Measurements from ENCODE around the gene SCN2B.

Gene SCN2B, protein sequence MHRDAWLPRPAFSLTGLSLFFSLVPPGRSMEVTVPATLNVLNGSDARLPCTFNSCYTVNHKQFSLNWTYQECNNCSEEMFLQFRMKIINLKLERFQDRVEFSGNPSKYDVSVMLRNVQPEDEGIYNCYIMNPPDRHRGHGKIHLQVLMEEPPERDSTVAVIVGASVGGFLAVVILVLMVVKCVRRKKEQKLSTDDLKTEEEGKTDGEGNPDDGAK

DNA sequence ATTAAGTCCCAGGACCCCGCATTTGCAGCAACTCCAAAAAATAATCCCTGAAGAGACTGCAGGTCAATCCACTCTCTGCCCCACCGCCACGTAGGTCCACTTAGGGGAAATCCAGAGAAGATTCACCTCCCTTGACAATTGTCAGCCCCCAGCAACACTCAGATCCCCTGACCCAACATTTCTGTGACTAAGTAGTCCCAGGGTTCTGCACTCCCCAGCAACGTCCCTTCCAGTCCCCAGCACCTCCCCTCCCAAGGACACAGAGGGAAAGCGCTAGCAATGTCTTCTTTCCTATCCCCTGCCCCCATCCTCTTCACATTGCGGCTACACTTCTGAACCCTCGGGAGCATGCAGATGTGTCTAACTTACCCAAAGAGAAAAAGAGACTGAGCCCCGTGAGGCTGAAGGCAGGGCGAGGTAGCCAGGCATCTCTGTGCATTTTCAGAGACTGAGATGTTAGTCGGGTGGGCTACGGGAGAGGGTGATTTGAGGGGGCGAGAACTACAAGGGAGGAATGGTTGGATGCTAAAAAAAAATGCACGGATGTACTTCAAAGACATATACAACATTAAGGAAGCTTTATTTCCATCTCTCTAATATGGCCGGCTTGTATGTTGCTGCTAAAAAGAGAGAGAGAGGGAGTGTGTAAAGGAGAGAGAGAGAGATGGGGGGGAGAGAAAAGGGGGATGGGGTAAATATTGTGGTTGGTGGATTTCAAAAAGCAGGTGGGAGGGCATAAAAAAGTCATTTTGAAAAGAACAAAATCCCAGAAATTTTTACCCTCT, at the start of gene SCN2B:
TSS of gene SCN2B (minus strand) at position 647 of the 785 bp plus-strand sequence. CDS start at position 439, 208 bp downstream.
- no peak for ATAC-seq

DNA sequence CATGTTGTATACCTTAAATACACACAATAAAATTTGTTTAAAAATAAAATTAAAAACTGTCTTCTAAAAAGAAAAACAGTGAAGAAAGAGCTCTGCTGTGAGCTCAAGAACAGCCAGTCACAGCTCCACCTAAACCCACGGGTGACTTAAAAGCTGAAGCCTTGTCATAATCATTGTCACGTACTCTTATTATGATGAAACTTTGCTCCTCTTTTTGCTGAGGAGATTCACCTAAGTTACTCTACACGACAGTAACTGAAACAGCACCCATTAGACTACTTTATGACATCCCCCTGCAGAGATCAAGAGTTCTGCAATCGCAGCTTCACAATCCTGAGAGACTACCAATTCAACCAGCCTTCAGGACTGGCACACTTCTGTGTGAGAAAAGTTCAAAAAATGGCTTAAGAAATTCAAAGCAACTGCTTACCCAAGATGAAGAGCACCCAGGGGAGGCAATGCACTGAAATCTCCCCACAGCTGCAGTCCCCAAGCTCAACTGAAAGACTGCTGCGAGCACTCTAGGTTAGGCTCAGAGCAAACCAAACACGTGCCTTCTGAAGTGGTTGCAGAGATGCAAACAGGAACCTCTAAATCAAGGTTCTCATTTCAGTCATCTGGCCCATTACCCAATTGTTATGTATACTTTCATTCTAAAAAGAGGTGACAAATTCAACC, 48.2 kb upstream of the SCN2B start, which contains the start of gene JAML:
TSS of gene JAML (minus strand) at position 501 of the 678 bp plus-strand sequence. CDS start 10,145 bp downstream, outside the sequence.
- ATAC-seq = peak; percentile 81 to 83

DNA sequence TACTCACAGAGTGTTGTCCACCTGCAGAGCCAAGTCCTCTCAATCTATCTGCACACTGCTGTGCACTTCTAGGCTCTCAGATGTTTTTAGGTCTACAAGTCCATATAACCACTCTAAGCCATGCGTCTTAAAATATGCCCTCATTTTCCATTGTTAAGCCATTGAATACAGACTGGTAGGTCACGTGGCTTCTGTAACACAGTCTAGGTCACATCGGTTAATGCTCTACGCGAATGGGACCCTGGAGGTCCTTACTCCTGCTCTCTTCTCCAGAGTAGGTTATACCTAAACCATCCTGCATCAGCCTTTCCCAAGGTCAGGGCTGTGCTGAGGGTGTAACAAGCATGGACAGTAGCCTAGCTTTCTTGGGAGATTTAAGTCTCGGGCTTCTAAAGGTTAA, 47.6 kb upstream of the SCN2B start:
- ATAC-seq = peak; percentile 4 to 20

DNA sequence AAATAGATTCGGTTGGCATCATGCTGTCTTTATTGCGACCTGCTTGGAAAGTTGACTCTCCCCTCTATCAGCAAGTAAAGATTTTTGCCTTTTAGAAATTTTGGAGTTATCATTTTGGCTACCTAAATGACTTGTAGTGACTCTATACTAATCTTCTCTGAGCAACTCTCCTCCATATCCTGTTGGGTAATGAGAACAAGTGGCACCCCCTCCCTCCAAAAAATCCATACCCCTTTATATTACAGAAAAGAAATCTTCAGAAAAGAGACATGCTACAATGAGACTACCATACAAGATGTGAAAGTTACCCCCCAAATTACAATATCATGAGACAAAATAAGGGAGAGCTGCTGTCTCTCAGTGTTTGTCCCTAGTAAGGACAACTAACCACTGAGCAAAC, 47.1 kb upstream of the SCN2B start:
- ATAC-seq = no peak

DNA sequence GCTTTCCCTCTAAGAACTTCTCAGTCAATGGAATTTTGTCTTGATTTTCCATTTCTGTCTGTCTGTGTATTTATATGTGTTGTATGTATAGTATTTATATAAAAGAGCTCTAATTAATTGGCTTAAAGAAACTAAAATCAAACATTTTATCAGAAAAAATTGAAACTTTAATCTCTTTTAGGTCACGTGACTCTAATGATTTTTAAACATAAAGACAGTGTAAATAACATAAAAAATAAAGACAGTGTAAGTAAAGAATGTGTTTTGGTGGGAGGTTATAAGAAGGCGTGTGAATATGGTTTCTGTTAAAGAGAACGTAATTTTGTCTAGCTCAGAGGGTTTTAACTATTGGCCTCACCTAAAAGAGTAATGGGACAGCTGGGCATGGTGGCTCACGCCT, 46.0 kb upstream of the SCN2B start:
- ATAC-seq = no peak

DNA sequence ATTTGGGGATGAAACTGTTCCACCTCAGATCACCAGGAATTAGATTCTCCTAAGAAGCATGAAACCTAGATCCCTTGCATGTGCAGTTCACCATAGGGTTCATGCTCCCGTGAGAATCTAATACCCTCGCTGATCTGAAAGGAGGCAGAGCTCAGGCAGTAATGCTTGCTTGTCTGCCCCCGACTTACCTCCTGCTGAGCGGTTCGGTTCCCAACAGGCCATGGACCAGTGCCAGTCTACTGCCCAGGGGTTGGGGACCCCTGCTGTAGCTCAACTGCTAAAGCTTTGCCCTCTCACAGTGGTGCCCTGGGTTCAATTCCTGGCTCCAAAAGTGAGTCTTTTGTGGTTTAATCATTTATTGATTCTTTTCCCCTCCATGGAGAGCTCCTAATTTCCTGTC, 45.0 kb upstream of the SCN2B start:
- no peak for ATAC-seq

DNA sequence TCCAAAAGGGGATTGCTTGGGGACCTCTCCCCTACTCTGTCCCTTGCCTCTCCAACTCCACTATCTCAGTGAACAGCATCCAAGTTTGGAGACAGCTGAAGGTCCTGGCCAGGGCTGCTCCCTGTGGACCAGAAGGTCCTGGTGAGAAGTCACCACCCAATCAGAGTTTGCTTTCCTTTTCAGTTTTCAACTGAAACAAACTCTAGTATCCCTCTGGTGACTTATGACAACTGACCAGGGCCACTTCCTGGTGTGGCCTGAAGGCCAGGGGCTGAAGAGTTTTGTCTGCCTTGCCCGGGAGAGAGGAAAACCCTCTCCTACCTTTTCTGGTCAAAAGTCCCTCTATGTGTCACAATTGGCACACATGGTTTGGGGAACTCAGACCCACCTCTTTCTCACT, 43.3 kb upstream of the SCN2B start:
- no peak for ATAC-seq

DNA sequence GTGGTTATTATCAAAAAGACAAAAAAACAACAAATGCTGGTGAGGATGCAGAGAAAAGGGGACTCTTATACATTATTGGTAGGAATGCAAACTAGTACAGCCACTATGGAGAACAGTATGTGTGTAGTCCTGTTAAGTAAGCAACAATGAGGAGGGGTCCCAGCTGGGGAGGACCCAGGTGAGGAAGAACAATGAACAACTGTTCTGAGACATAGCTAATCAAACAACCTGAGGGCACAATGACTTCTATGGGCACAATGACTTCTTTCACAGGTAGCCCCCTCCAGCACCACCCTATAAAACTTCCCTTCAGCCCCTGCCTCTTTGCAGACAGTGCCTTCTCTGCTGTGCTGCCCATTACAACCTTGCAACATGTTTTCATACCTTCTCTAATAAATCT, 42.8 kb upstream of the SCN2B start:
- ATAC-seq = no peak

DNA sequence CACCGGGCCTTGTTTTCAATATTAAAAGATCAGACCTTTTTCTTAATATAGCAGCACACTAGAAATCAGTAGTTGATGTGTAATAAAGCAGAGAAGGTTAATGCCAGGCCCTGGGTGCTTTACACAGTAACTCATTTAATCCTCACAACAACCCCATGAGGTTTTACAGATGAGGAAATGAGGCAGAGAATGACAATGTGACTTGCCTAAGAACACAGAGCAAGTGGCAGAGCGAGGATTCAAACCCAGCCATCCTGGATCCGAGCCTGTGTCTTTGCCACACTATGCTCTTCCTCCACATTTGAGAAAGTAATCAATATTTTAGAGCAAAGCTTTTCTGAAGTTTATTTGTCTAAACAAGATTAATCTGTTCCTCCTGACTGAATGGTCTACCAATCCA, 41.1 kb upstream of the SCN2B start:
- ATAC-seq = peak; percentile 79 to 81

DNA sequence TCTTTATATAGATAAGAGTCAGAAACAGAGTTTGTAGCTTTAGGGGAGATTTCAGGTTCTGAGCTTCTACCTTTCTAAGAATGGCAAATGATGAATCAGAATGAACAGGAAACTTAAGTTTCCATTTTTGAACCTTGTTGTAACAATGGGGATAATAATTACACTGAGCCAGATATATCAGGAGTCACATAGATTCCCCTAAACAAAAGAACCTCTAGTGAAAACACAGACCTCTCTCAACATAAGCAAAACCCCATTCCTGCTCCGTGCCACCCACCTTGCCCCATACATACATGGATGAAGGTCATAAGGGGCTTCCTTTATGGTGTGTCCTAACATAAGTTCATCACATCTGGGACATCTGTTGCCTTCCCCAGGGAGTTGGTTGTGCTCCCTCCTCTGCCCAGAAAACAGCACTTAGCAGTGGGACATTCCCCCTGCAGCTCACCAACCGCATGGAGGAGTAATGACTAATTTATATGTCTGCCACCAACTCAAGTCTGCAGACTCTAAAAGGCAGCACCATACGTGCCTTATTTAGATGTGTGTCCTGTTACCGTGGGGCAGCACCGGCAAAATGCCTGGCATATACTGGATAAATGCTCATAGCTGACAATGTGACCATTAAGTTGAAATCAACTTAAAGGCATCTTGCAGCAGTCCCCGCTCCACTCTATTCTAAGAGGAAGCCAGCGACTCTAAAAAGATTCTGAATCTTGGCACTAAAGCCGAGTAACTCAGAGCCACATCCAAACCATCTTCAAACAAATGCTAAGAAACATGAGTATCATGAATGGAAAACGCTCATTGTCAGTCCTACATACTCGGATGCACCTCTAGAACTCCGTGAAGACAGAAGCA, 40.4 kb upstream of the SCN2B start:
- peak; percentile 82 to 85 for ATAC-seq

DNA sequence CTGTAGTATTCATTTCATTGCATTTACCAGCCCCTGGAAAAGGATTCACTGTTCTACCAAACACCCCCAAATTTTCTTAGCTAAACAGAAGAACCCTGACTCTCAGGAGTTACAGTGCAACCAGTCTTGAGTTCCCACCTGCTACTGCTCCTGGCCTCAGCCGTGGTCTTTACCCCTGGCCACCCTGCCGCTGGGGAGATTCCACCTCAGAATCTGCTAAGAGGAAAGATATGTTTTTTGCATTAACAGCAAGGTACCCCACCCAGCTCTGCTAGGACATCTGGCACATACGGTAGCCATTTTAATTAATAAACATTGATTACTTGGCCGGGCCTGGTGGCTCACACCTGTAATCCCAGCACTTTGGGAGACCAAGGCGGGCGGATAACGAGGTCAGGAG, 39.3 kb upstream of the SCN2B start:
- no peak for ATAC-seq

DNA sequence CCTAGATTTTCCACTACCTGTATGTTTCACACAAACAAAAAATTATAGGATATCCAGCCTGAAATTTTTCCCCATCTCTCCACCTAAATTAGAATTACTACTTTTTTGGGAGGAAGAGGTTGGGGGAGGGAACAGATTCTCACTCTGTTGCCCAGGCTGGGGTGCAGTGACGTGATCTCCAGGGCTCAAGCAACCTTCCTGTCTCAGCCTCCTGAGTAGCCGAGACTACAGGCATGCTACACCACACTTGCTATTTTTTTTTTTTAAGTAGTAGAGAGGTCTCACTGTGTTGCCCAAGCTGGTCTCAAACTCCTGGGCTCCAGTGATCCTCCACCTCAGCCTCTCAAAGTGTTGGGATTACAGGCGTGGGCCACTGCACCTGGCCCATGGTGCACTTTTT, 38.8 kb upstream of the SCN2B start:
- no peak for ATAC-seq

DNA sequence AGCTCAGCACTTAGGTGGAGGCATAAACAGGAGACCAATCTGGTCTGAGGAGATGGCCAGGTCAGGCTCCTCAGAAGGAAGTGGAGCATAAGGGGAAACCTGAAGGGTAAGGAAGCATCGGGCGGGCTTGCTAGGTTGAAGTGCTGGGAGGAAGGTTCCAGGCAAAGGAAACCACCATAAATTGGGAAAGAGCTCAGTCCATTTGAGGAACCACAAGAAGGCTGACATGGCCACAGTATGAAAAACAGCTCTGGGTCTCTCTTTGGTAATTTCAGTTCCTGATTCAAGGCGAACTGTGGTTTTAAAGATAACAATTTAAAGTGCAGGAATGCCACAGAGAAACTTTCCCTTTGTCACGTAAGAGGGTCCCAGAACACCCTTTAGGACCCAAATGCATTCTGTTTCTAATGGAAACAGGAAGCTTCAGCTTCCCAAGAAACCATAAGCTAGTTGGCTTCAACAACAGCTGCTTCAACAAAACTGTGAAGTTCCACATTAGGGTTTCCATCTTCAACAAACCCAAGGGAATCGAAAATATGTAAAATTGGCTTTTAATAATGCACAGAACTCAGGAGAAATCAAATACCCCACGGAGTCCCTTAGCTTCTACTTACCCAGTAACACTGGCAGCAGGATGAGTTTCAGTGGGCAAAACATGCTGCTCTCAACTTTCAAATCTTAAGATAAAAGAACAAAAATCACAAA, 37.9 kb upstream of the SCN2B start:
- ATAC-seq = no peak

DNA sequence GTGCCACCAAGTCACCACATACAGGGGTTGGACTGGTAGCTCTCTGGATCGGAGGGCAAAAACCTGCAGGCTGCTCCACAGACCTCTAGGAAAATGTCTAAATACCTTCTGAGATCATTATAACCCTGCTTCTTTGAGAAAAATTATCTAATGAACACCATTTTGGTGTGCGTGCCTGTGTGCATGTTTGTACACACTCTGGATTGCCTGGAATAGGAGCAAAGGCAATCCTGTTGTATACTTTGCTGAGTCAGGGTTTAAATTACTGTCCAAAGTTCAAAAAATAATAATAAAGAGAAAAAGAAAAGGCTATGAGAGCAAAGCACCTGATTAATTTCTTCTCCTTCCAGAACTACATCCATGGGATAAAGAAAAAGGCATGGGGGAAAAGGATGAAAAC, 37.3 kb upstream of the SCN2B start:
- no peak for ATAC-seq

DNA sequence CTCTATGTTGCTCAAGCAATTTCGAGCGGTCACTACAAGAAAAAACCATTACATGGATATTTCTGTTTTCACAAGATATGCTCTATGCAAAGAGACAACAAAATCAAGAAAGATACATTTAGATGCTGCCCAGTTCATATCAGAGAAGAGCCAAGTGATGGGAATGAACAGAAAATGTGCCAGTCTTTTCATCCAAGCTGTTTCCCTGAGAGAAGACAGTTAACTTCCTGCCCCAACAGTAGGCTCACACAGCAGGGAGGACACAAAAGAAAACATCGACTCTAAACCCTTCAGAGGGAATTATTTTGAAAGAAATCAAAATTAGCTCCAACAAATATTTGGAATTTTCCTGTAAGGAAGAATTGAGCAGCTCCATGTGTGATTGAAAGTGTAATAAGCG, 36.8 kb upstream of the SCN2B start:
- no peak for ATAC-seq

DNA sequence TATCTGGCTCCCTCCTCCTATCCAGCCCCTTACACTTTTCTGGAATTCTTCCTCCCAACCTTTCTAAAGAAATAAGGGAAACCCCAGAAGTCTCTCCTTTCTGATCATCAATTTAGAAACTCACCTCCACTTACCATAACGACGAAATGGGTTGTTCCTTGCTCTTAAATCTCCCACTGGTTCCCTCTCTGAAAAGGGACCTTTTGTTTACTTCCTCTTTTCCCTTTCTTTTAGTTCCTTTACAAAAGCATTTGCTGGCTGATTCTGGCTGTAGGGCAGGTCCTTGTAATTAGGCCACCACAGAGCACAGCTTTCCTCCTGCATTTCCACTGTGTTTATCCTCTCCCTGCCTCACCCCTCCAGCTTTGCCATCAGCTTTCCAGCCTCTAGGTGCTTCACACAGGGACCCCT, 36.3 kb upstream of the SCN2B start:
- no peak for ATAC-seq

DNA sequence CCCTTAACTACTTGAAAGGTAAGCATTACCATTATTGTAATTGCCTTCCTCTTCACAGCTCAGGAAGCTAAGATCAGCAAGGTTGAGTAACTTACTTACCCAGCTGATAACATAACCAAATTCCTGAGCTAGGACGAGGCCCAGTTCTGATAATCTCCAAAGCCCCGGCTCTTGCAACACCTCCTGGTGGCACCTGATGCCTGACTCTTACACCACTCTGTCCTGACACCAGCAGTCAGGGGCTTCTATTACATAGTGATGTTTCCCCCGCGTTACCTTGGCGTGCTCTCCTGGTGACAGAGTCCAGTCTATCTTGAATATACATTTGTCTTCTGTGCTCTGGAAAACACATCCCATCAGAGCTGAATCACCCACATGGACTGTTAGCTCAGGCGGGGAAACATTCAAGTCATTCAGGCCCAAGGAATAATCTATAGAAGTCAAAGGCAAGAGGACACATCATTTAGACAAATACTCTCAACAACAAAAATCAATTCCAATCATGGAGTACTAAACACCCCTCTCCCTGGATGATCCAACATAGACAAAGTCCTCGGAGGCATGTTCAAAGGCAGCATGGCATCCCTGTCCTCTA, 35.8 kb upstream of the SCN2B start:
- ATAC-seq = no peak

DNA sequence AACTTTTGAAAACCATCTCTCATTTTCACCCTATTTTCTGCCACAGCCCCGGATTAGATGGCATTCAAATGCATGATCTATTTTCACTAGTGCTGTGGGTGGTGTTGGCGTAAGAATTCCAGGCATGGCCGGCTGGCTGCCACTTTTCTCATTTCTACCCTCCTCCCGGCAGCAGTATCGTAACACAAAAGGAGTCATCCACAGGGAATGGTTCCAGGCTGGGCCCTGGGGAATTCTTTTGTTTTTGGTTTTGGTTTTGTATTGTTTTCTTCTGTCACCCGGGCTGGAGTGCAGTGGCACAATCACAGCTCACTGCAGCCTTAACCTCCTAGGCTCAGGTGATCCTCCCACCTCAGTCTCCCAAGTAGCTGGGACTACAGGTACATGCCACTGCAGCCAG, 34.6 kb upstream of the SCN2B start:
- no peak for ATAC-seq

DNA sequence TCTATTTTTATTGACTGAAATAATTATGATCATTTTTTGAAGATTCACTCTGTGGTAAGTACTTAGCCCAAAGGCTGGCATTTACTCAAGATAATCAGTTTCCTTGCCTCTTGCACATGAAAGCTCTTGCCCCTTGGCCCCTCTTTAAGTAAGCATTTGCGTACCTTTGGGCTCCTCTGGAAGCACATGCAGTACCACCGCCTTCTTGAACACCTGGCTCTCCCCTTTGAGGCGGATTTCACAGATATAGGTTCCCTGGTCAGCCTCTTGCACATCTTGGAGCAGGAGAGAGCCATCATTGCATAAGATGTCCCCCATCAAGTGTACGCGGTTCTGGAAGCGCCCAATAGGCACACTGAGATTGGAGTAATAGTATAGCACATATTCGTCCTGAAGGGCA, 33.9 kb upstream of the SCN2B start:
- no peak for ATAC-seq

DNA sequence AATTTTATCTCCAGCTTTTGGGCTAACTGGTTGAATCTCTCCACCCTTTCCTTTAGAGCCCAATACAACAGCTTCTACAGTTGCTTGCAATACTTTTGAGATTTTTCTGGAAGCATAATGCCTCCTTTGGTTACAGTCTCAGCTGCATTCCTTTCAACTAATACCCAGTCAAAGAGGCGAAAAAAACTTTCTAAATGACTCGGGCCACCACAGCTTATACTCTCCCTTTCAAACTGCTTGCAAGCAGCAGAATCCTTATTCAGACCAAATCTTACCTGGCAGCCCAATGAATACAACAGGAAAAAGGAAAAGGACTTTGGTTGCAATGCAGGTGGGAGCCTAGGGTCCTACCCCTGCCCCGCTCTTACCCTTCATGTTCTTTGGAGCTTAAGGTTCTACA, 32.6 kb upstream of the SCN2B start:
- no peak for ATAC-seq

DNA sequence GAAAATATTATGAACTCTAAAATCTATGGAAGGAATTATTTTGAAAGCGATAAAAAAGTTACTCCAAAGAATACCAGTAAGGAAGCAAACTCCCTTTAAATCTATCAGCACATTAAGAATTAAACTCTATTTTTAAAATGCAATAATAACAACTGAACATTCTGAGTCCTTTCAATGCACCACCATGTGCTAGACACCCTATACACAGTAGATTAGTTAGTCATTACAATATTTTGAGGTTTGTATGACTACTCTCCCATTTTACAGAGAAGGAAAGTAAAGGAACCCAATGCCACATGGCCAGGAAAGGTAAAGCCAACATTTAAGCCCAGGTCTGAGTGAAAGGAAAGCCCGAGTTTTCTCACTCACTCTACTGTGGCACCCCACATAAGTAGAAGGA, 30.6 kb upstream of the SCN2B start:
- peak; percentile 57 to 82 for ATAC-seq

Measured in activated CD4-positive, CD25-positive, alpha-beta regulatory T cell treated with anti-CD3 and anti-CD28 coated beads, Interleukin-2, amount 50 U/mL, for 24 hours (primary cell).